ENCODE measurements around the gene PTCH2. TPM values are rescaled to one million over a fixed set of nuclear protein-coding genes. Genes with fewer than 3 reads are reported as not detected.
A peak's percentile ranks its signal among the peaks of the same experiment; 100 is the strongest.
"Not testable (repeated sequence)": the region's sequence is repeated elsewhere in the genome, so short reads cannot be mapped to it uniquely, and the experiment has no call there.

PTCH2 gene
- polyA plus RNA-seq, 1 donor from 2014 or later = 0.21 TPM

- Mint-ChIP-seq H3K9me3 (no peaks in the 10 kb centered on the region), H3K27me3 (no peaks in the 10 kb centered on the region), H3K27ac (no peak overlapping the region), H3K36me3 (peaks cover 28% of the 10 kb centered on the region), H3K4me3 (no peak overlapping the region), H3K4me1 (peaks cover 0 to 7% (median 4%) of the 10 kb centered on the region in 3 donors)
These were observed 8.3 kb upstream of the PTCH2 start for GRCh38 chr1:44851308-44851707.

- no peak overlapping the region for H3K4me3 Mint-ChIP-seq
- no peaks in the 10 kb centered on the region for H3K27me3 Mint-ChIP-seq
- peaks cover 22% of the 10 kb centered on the region for H3K36me3 Mint-ChIP-seq
- H3K27ac Mint-ChIP-seq = no peak overlapping the region
- H3K4me1 Mint-ChIP-seq = peaks cover 0 to 7% (median 4%) of the 10 kb centered on the region in 3 donors
- H3K9me3 Mint-ChIP-seq = no peaks in the 10 kb centered on the region
These were observed 6.6 kb upstream of the PTCH2 start for GRCh38 chr1:44849575-44850132.

GRCh38 chr1:44848456-44849181 lies 5.6 kb upstream of the PTCH2 start:
- H3K27me3 Mint-ChIP-seq = no peaks in the 10 kb centered on the region
- no peak overlapping the region for H3K4me3 Mint-ChIP-seq
- peaks cover 0 to 7% (median 6%) of the 10 kb centered on the region in 3 donors for H3K4me1 Mint-ChIP-seq
- no peaks in the 10 kb centered on the region for H3K9me3 Mint-ChIP-seq
- no peak overlapping the region for H3K27ac Mint-ChIP-seq
- H3K36me3 Mint-ChIP-seq = peaks cover 20% of the 10 kb centered on the region

- Mint-ChIP-seq H3K36me3 (peaks cover 17% of the 10 kb centered on the region), H3K9me3 (no peaks in the 10 kb centered on the region), H3K4me1 (peaks cover 0 to 6% (median 5%) of the 10 kb centered on the region in 3 donors), H3K27me3 (no peaks in the 10 kb centered on the region), H3K27ac (no peak overlapping the region), H3K4me3 (no peak overlapping the region)
These were observed 4.8 kb upstream of the PTCH2 start for GRCh38 chr1:44847845-44848244.

- H3K4me1 Mint-ChIP-seq = peaks cover 0 to 10% (median 10%) of the 10 kb centered on the region in 3 donors
These were observed 3.9 kb upstream of the PTCH2 start for GRCh38 chr1:44846985-44847384.

GRCh38 chr1:44842486-44842861 lies 579 bp downstream of the PTCH2 start:
- Mint-ChIP-seq H3K4me1 (peaks cover 0 to 7% (median 4%) of the 10 kb centered on the region in 3 donors), H3K27me3 (peaks cover 17% of the 10 kb centered on the region), H3K4me3 (peak overlapping the region in 3 of 4 donors; percentile 8 to 71 (median 35)), H3K27ac (no peak overlapping the region), H3K9me3 (no peaks in the 10 kb centered on the region), H3K36me3 (peaks cover 8% of the 10 kb centered on the region)

More at GRCh38 chr1:44846985-44847384, 3.9 kb upstream of the PTCH2 start:
- H3K9me3 Mint-ChIP-seq = no peaks in the 10 kb centered on the region
- H3K4me3 Mint-ChIP-seq = no peak overlapping the region
- peaks cover 15% of the 10 kb centered on the region for H3K36me3 Mint-ChIP-seq
- H3K27me3 Mint-ChIP-seq = peaks cover 6% of the 10 kb centered on the region
- H3K27ac Mint-ChIP-seq = peak overlapping the region in 2 of 3 donors; percentile 39 to 53

- H3K4me3 Mint-ChIP-seq = no peak overlapping the region
- H3K4me1 Mint-ChIP-seq = peaks cover 6 to 16% (median 13%) of the 10 kb centered on the region in 3 donors
- peak overlapping the region in 1 of 3 donors; percentile 13 for H3K27ac Mint-ChIP-seq
- peaks cover 2% of the 10 kb centered on the region for H3K36me3 Mint-ChIP-seq
- peaks cover 17% of the 10 kb centered on the region for H3K27me3 Mint-ChIP-seq
- no peaks in the 10 kb centered on the region for H3K9me3 Mint-ChIP-seq
These were observed 3.5 kb downstream of the PTCH2 start for GRCh38 chr1:44839576-44839975.

GRCh38 chr1:44838294-44838693 lies 4.8 kb downstream of the PTCH2 start:
- H3K36me3 Mint-ChIP-seq, H3K27ac Mint-ChIP-seq, H3K4me3 Mint-ChIP-seq, H3K9me3 Mint-ChIP-seq: not testable (repeated sequence)
- Mint-ChIP-seq H3K4me1 (peaks cover 6 to 18% (median 14%) of the 10 kb centered on the region in 3 donors), H3K27me3 (peaks cover 17% of the 10 kb centered on the region)

GRCh38 chr1:44835738-44836675 lies 7.0 kb downstream of the PTCH2 start:
- no peak overlapping the region for H3K27ac Mint-ChIP-seq
- peak overlapping the region in 3 of 4 donors; percentile 27 to 84 (median 65) for H3K4me3 Mint-ChIP-seq
- peaks cover 6 to 14% (median 9%) of the 10 kb centered on the region in 3 donors for H3K4me1 Mint-ChIP-seq
- H3K9me3 Mint-ChIP-seq = no peaks in the 10 kb centered on the region
- H3K36me3 Mint-ChIP-seq = no peaks in the 10 kb centered on the region
- peaks cover 4% of the 10 kb centered on the region for H3K27me3 Mint-ChIP-seq

- Mint-ChIP-seq H3K36me3 (no peaks in the 10 kb centered on the region), H3K4me1 (peaks cover 6 to 14% (median 9%) of the 10 kb centered on the region in 3 donors), H3K27me3 (peaks cover under 1% of the 10 kb centered on the region), H3K9me3 (no peaks in the 10 kb centered on the region), H3K4me3 (no peak overlapping the region), H3K27ac (no peak overlapping the region)
These were observed 8.7 kb downstream of the PTCH2 start for GRCh38 chr1:44834328-44834727.

GRCh38 chr1:44832056-44832705 lies 10.9 kb downstream of the PTCH2 start:
- Mint-ChIP-seq H3K36me3 (no peaks in the 10 kb centered on the region), H3K4me1 (peaks cover 6 to 14% (median 9%) of the 10 kb centered on the region in 3 donors), H3K27me3 (no peaks in the 10 kb centered on the region), H3K27ac (no peak overlapping the region), H3K9me3 (no peaks in the 10 kb centered on the region), H3K4me3 (no peak overlapping the region)

- peak overlapping the region in 1 of 3 donors; percentile 21 for H3K27ac Mint-ChIP-seq
- no peaks in the 10 kb centered on the region for H3K9me3 Mint-ChIP-seq
- H3K27me3 Mint-ChIP-seq = no peaks in the 10 kb centered on the region
- H3K4me1 Mint-ChIP-seq = peaks cover 6 to 12% (median 9%) of the 10 kb centered on the region in 3 donors
- H3K4me3 Mint-ChIP-seq = peak overlapping the region in 1 of 4 donors; percentile 13
- H3K36me3 Mint-ChIP-seq = no peaks in the 10 kb centered on the region
These were observed 11.5 kb downstream of the PTCH2 start for GRCh38 chr1:44831516-44831915.

GRCh38 chr1:44830900-44831304 lies 12.2 kb downstream of the PTCH2 start:
- H3K4me1 Mint-ChIP-seq = peaks cover 3 to 12% (median 6%) of the 10 kb centered on the region in 3 donors
- H3K9me3 Mint-ChIP-seq = no peaks in the 10 kb centered on the region
- H3K4me3 Mint-ChIP-seq = no peak overlapping the region
- H3K27me3 Mint-ChIP-seq = no peaks in the 10 kb centered on the region
- H3K36me3 Mint-ChIP-seq = no peaks in the 10 kb centered on the region
- H3K27ac Mint-ChIP-seq = peak overlapping the region in 1 of 3 donors; percentile 21

GRCh38 chr1:44829506-44830384 lies 13.3 kb downstream of the PTCH2 start:
- Mint-ChIP-seq H3K27me3 (no peaks in the 10 kb centered on the region), H3K4me1 (peaks cover 0 to 6% (median 3%) of the 10 kb centered on the region in 3 donors), H3K4me3 (no peak overlapping the region), H3K27ac (no peak overlapping the region), H3K36me3 (no peaks in the 10 kb centered on the region), H3K9me3 (no peaks in the 10 kb centered on the region)
